Skeletal muscle tissue (tissue), 4 donors: ENCODE results near the gene LRFN3. TPM values are rescaled to one million over a fixed set of nuclear protein-coding genes. Genes with fewer than 3 reads are reported as not detected.
"Not testable (repeated sequence)": the region's sequence is repeated elsewhere in the genome, so short reads cannot be mapped to it uniquely, and the experiment has no call there.

Experiments
- H3K27ac ChIP-seq: one replicate; pipeline ENCODE4 v1.7.0; 2013; ENCODE audit warnings: mild to moderate bottlenecking, low read depth, low read length, inconsistent platforms
- H3K27me3 ChIP-seq, 3 donors: one replicate each; pipeline ENCODE4 v1.7.0; 2013; ENCODE audit warnings: low read length in 3 of 3; ENCODE audit not compliant: control insufficient read depth in 3 of 3, insufficient read depth in 3 of 3
- H3K36me3 ChIP-seq, 3 donors: one replicate each; pipeline ENCODE4 v1.7.0; 2013; ENCODE audit warnings: low read length in 3 of 3; ENCODE audit not compliant: control insufficient read depth in 3 of 3, insufficient read depth in 3 of 3
- H3K4me1 ChIP-seq, 3 donors: one replicate each; pipeline ENCODE4 v1.7.0; 2013; ENCODE audit warnings: low read length in 3 of 3, mild to moderate bottlenecking in 3 of 3; ENCODE audit not compliant: control insufficient read depth in 3 of 3, insufficient read depth in 3 of 3
- H3K4me3 ChIP-seq, 3 donors: one replicate each; pipeline ENCODE4 v1.7.0; 2013; ENCODE audit warnings: low read length in 3 of 3
- H3K9ac ChIP-seq, 3 donors: one replicate each; pipeline ENCODE4 v1.7.0; 2013; ENCODE audit warnings: low read length in 3 of 3, mild to moderate bottlenecking in 3 of 3, moderate library complexity in 2 of 3, low read depth in 1 of 3
- H3K9me3 ChIP-seq, 3 donors: one replicate each; pipeline ENCODE4 v1.7.0; 2013; ENCODE audit warnings: low read length in 3 of 3; ENCODE audit not compliant: control insufficient read depth in 3 of 3
- total RNA-seq: library from RNA; depleted of rRNA; stranded (reverse); fragments of >200 nt; gene quantifications from one replicate; pipeline ENCODE4 v1.2.3, GENCODE V29; 2014
- donor health status: Osteomylitis.

Gene LRFN3
- total RNA-seq, 1 donor from 2014 or later: 0.52 TPM

DNA sequence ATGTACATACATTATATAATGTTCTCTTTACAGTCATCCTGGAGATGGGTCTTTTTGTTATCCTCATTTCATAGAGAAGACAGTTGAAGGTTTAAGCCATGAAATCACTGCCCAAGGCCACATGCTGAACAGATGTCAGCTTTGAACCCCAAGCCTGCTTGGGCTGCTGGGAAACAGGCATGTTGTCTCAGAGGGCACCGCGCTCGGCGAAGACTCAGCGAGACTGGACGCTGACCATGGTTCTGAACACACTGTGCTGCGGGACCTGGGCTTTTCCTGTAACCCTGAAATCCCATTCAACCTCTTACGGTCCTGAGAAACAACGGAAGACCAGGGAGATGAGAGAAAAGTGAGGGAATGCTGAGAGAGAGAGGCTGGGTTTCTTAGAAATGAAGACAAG lies 27.3 kb downstream of the LRFN3 start:
- Histone ChIP-seq H3K27ac (no peak overlapping the region), H3K36me3 (no peaks in the 10 kb centered on the region), H3K4me3 (no peak overlapping the region), H3K9ac (no peak overlapping the region), H3K27me3 (peaks cover 24 to 40% (median 33%) of the 10 kb centered on the region in 3 donors), H3K9me3 (no peaks in the 10 kb centered on the region), H3K4me1 (peaks cover 0 to 7% (median 0%) of the 10 kb centered on the region in 3 donors)

DNA sequence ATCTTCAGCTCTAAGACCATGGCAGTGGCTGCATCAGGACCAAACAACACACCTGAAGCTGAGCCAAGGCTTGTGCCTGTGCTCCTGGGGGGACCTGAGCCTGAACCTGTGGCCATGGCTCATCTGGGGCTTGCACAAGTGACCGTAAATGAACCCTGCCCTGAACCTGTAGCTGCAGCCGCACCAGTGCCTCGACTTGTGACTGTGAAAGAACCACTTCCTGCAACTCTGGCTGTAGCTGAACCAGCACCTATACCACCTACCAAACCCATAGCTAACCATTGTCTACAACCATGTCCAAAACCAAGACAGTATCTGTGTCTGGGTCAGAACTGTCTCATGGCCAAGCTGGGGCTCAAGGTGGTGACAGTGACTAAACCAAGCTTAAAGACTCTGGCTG lies 30.6 kb downstream of the LRFN3 start:
- Histone ChIP-seq H3K4me3 (no peak overlapping the region), H3K9ac (no peak overlapping the region), H3K9me3 (no peaks in the 10 kb centered on the region), H3K4me1 (no peaks in the 10 kb centered on the region), H3K27ac (no peak overlapping the region), H3K27me3 (peaks cover 0 to 12% (median 7%) of the 10 kb centered on the region in 3 donors), H3K36me3 (no peaks in the 10 kb centered on the region)

DNA sequence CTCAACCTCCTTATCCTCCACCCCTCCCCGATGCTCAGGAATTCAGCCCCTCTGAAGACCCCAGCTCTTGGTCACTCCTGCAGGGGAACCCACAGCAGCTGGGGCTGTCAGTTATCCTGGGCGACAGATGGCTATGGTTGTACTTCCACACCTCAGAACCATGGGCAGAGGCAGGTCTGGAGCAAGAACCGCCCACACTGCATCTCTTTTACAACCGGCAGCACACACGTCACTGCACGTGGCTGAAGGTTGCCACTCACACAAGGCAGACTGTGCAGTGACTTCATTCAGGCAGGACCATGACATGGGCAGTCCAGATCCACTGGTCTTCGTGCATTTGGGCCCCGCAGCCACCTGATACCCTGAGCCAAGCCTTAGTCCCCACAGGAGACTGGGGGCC lies 37.3 kb downstream of the LRFN3 start:
- no peak overlapping the region for H3K9ac ChIP-seq
- no peaks in the 10 kb centered on the region for H3K4me1 ChIP-seq
- no peaks in the 10 kb centered on the region for H3K9me3 ChIP-seq
- peaks cover 2 to 32% (median 4%) of the 10 kb centered on the region in 3 donors for H3K27me3 ChIP-seq
- no peak overlapping the region for H3K4me3 ChIP-seq
- H3K27ac ChIP-seq: no peak overlapping the region
- H3K36me3 ChIP-seq: no peaks in the 10 kb centered on the region

DNA sequence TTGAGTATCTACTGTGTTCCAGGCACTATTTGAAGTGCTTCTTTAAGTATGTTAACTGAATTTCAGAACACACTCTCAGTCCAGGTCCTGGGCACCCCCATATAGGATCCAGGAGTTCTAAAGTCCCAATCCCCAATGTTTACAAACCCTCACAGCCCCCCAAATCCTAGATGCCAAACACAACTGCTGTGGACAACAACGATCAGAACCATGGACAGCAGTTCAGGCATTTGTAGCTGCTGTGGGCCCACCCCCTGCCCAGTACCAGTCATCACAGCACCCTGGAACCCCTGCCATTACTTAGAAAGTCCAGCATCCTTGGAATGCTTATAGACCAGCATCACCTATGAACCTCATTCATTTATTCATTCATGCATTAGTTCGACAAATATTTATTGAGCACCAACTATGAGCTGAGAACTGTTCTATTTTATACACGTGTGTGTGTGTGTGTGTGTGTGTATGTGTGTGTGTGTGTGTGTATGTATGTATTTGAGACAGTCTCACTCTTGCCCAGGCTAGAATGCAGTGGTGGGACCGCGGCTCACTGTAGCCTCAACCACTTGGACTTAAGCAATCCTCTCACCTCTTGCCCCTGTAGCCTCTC lies 39.5 kb downstream of the LRFN3 start:
- Histone ChIP-seq H3K4me3 (no peak overlapping the region), H3K36me3 (no peaks in the 10 kb centered on the region), H3K9ac (no peak overlapping the region), H3K27me3 (peaks cover 11 to 45% (median 19%) of the 10 kb centered on the region in 3 donors), H3K4me1 (no peaks in the 10 kb centered on the region), H3K9me3 (no peaks in the 10 kb centered on the region), H3K27ac (no peak overlapping the region)

DNA sequence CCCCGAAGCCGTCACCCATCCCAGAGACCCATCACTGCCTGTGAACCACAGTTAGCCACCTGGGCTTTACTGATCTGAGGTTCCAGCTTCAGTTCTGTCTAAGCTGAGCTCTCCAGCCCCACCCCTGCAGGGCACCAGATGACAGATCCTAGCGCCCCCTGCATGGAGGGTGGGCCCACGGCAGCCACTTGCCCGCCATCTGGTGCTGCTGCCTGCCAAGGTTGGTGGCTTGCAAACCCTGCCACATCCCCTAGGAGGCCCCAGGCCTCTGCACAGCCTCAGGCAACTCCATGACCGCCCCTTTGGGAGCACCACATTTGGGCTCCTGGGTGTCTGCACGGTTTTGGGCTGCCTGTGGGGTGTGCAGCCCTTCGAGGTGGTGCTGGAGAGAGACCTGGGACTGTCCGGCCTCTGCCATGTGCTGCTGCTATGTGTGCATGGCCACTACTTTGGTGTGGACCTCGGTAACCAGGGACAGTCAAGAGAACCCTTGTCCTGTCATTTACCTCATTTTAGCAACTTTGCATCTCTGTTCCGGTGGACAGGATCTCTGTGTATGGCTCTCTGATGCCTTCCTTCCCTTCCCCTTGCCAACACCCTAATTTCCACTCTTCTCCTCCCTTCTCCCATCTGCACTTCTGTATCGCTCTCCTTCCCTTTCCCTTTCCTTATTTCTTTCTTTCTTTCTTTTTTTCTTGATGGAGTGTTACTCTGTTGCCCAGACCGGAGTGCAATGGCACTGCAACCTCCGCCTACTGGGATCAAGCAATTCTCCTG lies 41.5 kb downstream of the LRFN3 start:
- Histone ChIP-seq H3K4me3 (no peak overlapping the region), H3K4me1 (no peaks in the 10 kb centered on the region), H3K9ac (no peak overlapping the region), H3K36me3 (no peaks in the 10 kb centered on the region), H3K27me3 (peaks cover 14 to 50% (median 23%) of the 10 kb centered on the region in 3 donors), H3K9me3 (no peaks in the 10 kb centered on the region), H3K27ac (no peak overlapping the region)

DNA sequence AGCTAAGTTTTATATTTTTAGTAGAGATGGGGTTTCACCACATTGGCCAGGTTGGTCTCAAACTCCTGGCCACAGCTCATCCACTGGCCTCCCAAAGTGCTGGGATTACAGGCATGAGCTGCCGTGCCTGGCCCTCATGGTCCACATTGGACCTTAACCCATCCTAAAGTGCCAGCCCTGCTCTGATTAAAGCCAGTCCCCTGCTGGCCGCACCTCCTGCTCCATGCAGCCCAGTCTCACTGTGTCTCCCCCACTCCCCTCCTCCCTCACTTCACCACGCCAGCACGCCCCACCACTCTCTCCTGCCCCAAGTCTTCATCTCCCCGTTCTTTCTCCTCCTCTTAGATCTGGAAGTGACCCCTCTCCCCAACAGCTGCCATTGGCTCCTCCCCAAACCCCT lies 42.1 kb downstream of the LRFN3 start:
- Histone ChIP-seq H3K27ac (no peak overlapping the region), H3K4me1 (no peaks in the 10 kb centered on the region), H3K9ac (no peak overlapping the region), H3K36me3 (no peaks in the 10 kb centered on the region), H3K9me3 (no peaks in the 10 kb centered on the region), H3K4me3 (no peak overlapping the region), H3K27me3 (peaks cover 14 to 54% (median 27%) of the 10 kb centered on the region in 3 donors)

DNA sequence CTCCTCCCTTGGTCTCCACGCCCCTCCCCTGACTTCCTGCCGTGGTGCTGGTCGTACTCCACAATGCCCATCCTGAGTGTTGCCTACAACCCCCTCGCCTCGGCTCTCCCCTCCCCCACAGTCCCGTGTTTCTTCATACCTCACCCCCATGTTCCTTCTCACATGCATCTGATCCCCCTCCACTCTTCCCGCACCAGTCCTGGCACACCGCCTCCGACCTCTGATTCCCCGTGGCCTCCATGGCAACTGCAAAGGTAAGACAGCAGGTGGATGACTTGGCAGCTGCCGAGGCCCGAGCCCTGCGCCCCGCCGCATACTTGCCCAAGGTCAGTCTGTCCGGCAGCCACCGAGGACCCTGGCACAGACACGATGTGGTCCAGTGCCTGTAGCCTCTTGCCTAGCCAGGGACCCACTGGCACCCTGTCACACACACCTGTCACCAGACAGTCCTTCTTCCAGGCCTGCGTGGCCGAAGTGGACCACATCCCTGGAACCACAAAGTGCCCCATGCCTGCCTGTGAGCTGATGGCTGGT lies 42.7 kb downstream of the LRFN3 start:
- H3K9me3 ChIP-seq: no peaks in the 10 kb centered on the region
- H3K4me3 ChIP-seq: no peak overlapping the region
- peaks cover 15 to 58% (median 33%) of the 10 kb centered on the region in 3 donors for H3K27me3 ChIP-seq

DNA sequence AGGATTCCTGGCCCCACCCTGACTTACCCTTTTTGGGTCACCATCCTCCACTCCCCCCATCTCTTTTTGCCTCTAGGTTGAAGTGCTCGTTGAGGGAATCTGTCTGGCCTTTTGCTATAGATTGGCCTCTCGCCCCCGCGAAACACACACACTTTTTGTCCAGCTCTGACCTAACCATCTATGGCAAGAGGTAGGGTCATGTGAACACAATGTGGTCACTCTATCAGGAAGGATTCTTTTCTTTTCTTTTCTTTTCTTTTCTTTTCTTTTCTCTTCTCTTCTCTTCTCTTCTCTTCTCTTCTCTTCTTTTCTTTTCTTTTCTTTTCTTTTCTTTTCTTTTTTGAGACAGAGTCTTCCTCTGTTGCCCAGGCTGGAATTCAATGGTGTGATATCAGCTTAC lies 44.8 kb downstream of the LRFN3 start:
- not testable (repeated sequence) for H3K27ac ChIP-seq, H3K9me3 ChIP-seq, H3K9ac ChIP-seq, H3K4me3 ChIP-seq, H3K36me3 ChIP-seq, H3K4me1 ChIP-seq
- H3K27me3 ChIP-seq: peaks cover 36 to 63% (median 44%) of the 10 kb centered on the region in 3 donors

More for the DNA sequence above, 42.7 kb downstream of the LRFN3 start:
- no peaks in the 10 kb centered on the region for H3K36me3 ChIP-seq
- H3K27ac ChIP-seq: no peak overlapping the region
- no peak overlapping the region for H3K9ac ChIP-seq
- no peaks in the 10 kb centered on the region for H3K4me1 ChIP-seq

DNA sequence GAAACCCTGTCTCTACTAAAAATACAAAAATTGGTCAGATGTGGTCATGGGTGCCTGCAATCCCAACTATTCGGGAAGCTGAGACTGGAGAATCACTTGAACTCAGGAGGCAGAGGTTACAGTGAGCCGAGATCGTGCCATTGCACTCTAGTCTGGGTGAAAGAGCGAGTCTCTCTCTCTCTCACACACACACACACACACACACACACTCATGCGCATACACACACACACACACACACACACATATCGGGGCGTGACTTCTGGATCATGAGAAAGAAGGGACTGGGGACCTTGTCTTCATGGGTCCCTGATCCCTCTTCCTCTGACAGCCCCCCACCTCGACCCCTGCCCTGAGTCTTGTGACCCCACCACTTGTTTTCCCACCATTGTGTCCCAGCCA lies 47.0 kb downstream of the LRFN3 start:
- H3K36me3 ChIP-seq: no peaks in the 10 kb centered on the region
- no peaks in the 10 kb centered on the region for H3K4me1 ChIP-seq
- H3K4me3 ChIP-seq: no peak overlapping the region
- no peak overlapping the region for H3K27ac ChIP-seq
- H3K9ac ChIP-seq: no peak overlapping the region
- H3K27me3 ChIP-seq: peaks cover 42 to 62% (median 51%) of the 10 kb centered on the region in 3 donors
- no peaks in the 10 kb centered on the region for H3K9me3 ChIP-seq

DNA sequence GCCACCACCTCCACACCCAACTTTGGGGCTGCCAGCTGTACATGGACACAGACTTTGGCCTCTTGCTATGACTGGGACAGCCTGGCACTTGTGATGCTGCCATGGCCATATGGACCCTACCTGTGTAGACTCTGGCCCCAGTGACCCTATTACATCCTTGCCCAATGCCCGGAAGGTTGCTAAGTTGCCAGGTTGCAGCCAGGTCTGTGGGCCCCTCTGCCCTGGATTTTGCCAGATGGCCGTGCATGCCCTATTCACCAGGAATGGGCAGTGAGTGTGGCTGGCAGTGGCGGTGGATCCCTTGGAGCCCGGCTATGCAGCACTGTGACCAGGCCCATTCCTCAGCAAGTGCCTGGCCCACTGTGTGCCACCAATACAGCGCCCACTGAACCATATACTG lies 49.9 kb downstream of the LRFN3 start:
- Histone ChIP-seq H3K27ac (no peak overlapping the region), H3K36me3 (no peaks in the 10 kb centered on the region), H3K9me3 (no peaks in the 10 kb centered on the region), H3K4me1 (no peaks in the 10 kb centered on the region), H3K27me3 (peaks cover 31 to 61% (median 38%) of the 10 kb centered on the region in 3 donors), H3K9ac (no peak overlapping the region), H3K4me3 (no peak overlapping the region)
